ENCODE data around the gene CASK.

GRCh38 chrX:41922431-41923151 lies 763 bp downstream of the CASK start:
- TF ChIP-seq POLR2A (IDR thresholded peaks at IDR 0.05): no peak
- TF ChIP-seq CTCF (IDR thresholded peaks at IDR 0.05): no peak
- TF ChIP-seq EP300 (IDR thresholded peaks at IDR 0.05): no peak

All from tibial nerve (tissue), 4 donors.